Stimulated activated CD8-positive, alpha-beta memory T cell treated with anti-CD3 and anti-CD28 coated beads, Interleukin-7, amount 100 ng/mL, for 1 hour (primary cell): ENCODE data around the gene PM20D2.

ENCODE experiments used
- DNase-seq, 2 donors: peaks; one replicate each; pipeline ENCODE4 v3.0.0-alpha.2; 2020; ENCODE audit warnings: low read depth in 2 of 2

PM20D2 gene

GRCh38 chr6:89204096-89204495 is 58.2 kb downstream of the PM20D2 start:
- DNase-seq, result no peak

- no peak for DNase-seq
These were observed 60.0 kb downstream of the PM20D2 start for GRCh38 chr6:89205819-89206218.

GRCh38 chr6:89208551-89208950 is 62.7 kb downstream of the PM20D2 start:
- no peak for DNase-seq

- DNase-seq, result no peak
These were observed 63.6 kb downstream of the PM20D2 start for GRCh38 chr6:89209457-89209856.

GRCh38 chr6:89212472-89212871 is 66.6 kb downstream of the PM20D2 start:
- DNase-seq, result no peak

- no peak for DNase-seq
These were observed 68.3 kb downstream of the PM20D2 start for GRCh38 chr6:89214197-89214596.
